Liver (tissue), 9 donors: ENCODE results near the gene SEZ6L. TPM values are rescaled to one million over a fixed set of nuclear protein-coding genes. Genes with fewer than 3 reads are reported as not detected.

ENCODE experiments used
- DNase-seq: peaks from one replicate; pipeline ENCODE4 v3.0.0-alpha.2; 2017; ENCODE audit warnings: low spot score
- H3K27ac ChIP-seq, 2 donors: one replicate each; pipeline ENCODE4 v1.7.0; 2013; ENCODE audit warnings: inconsistent platforms in 2 of 2, low read length in 2 of 2, control low read depth in 1 of 2, low read depth in 1 of 2, mild to moderate bottlenecking in 1 of 2
- H3K27me3 ChIP-seq, 4 donors: one replicate each; pipeline versions ENCODE4 v1.6.1 to v1.7.0; 2013; ENCODE audit warnings: low read length in 3 of 4, inconsistent platforms in 1 of 4, mild to moderate bottlenecking in 1 of 4, moderate library complexity in 1 of 4; ENCODE audit not compliant: control insufficient read depth in 4 of 4, insufficient read depth in 4 of 4
- H3K36me3 ChIP-seq, 4 donors: one replicate each; pipeline versions ENCODE4 v1.6.1 to v1.7.0; 2013; ENCODE audit warnings: low read length in 3 of 4, mild to moderate bottlenecking in 3 of 4, low read depth in 1 of 4, moderate library complexity in 1 of 4; ENCODE audit not compliant: control insufficient read depth in 4 of 4, insufficient read depth in 3 of 4
- H3K4me1 ChIP-seq, 4 donors: one replicate each; pipeline versions ENCODE4 v1.6.1 to v1.7.0; 2013; ENCODE audit warnings: low read length in 3 of 4, mild to moderate bottlenecking in 3 of 4, moderate library complexity in 1 of 4; ENCODE audit not compliant: control insufficient read depth in 4 of 4, insufficient read depth in 4 of 4
- H3K4me3 ChIP-seq, 3 donors: one replicate each; pipeline versions ENCODE4 v1.6.1 to v1.7.0; 2013; ENCODE audit warnings: low read length in 3 of 3, control low read depth in 1 of 3, low read depth in 1 of 3, mild to moderate bottlenecking in 1 of 3
- H3K9ac ChIP-seq, 2 donors: one replicate each; pipeline ENCODE4 v1.7.0; 2013; ENCODE audit warnings: low read length in 2 of 2, mild to moderate bottlenecking in 2 of 2, moderate library complexity in 2 of 2, control low read depth in 1 of 2, low read depth in 1 of 2
- H3K9me3 ChIP-seq, 4 donors: one replicate each; pipeline versions ENCODE4 v1.6.1 to v1.7.0; 2013; ENCODE audit warnings: low read length in 3 of 4; ENCODE audit not compliant: control insufficient read depth in 4 of 4
- EGR1 ChIP-seq, 2 donors: IDR thresholded peaks; 2 replicates each; pipeline ENCODE4 v1.6.1; 2016 to 2018; ENCODE audit warnings: antibody characterized with exemption in 2 of 2, low read depth in 2 of 2
- FOXA1 ChIP-seq: IDR thresholded peaks from 2 replicates; pipeline ENCODE4 v1.6.1; 2016; ENCODE audit warnings: antibody characterized with exemption
- FOXA2 ChIP-seq: IDR thresholded peaks from 2 replicates; pipeline ENCODE4 v1.6.1; 2016; ENCODE audit warnings: antibody characterized with exemption
- GABPA ChIP-seq, 2 donors: IDR thresholded peaks in 1 of 2; conservative IDR thresholded peaks in 1 of 2; 2 replicates each; pipeline ENCODE4 v1.6.1; 2016; ENCODE audit warnings: antibody characterized with exemption in 2 of 2, mild to moderate bottlenecking in 1 of 2, moderate library complexity in 1 of 2
- HNF4A ChIP-seq, 2 donors: conservative IDR thresholded peaks; 2 replicates each; pipeline ENCODE4 v1.6.1; 2016; ENCODE audit warnings: antibody characterized with exemption in 2 of 2, mild to moderate bottlenecking in 2 of 2
- HNF4G ChIP-seq: IDR thresholded peaks from 2 replicates; pipeline ENCODE4 v1.6.1; 2016; ENCODE audit warnings: antibody characterized with exemption
- JUND ChIP-seq, 2 donors: IDR thresholded peaks; 2 replicates each; pipeline ENCODE4 v1.6.1; 2016; ENCODE audit warnings: antibody characterized with exemption in 2 of 2
- NR2F2 ChIP-seq: IDR thresholded peaks from 2 replicates; pipeline ENCODE4 v1.6.1; 2016; ENCODE audit warnings: antibody characterized with exemption
- RAD21 ChIP-seq, 2 donors: IDR thresholded peaks; 2 replicates each; pipeline ENCODE4 v1.6.1; 2016; ENCODE audit warnings: antibody characterized with exemption in 2 of 2, mild to moderate bottlenecking in 2 of 2
- RXRA ChIP-seq, 2 donors: IDR thresholded peaks; 2 replicates each; pipeline ENCODE4 v1.6.1; 2017 to 2018; ENCODE audit warnings: antibody characterized with exemption in 2 of 2, mild to moderate bottlenecking in 1 of 2
- SP1 ChIP-seq: IDR thresholded peaks from 2 replicates; pipeline ENCODE4 v1.6.1; 2018; ENCODE audit warnings: antibody characterized with exemption, mild to moderate bottlenecking
- TAF1 ChIP-seq: conservative IDR thresholded peaks from 2 replicates; pipeline ENCODE4 v1.6.1; 2016; ENCODE audit warnings: antibody characterized with exemption, mild to moderate bottlenecking
- YY1 ChIP-seq: IDR thresholded peaks from 2 replicates; pipeline ENCODE4 v1.6.1; 2016; ENCODE audit warnings: antibody characterized with exemption, mild to moderate bottlenecking
- WGBS: extraction: QIAGEN DNeasy Blood & Tissue Kit; methylation state at CpG from one replicate; pipeline ENCODE4 v1.1.7; 2013; 5-methylcytosine and 5-hydroxymethylcytosine counted together
- polyA plus RNA-seq, 2 donors: library from polyadenylated mRNA; stranded (reverse) in 1 of 2; unstranded in 1 of 2; fragments of 200-250 nt in 1 of 2; fragments of >200 nt in 1 of 2; fragmentation: Nextera tagmentation in 1 of 2; extraction: Ambion mirVana in 1 of 2; gene quantifications; one replicate each; pipeline versions ENCODE4 v1.2.1 to v1.2.3, GENCODE V29; 2013 to 2015
- total RNA-seq, 2 donors: library from RNA; depleted of rRNA; stranded (reverse); fragments of >200 nt; gene quantifications; one replicate each; pipeline ENCODE4 v1.2.3, GENCODE V29; 2014
- TF ChIP-seq, protein P1 (sequence below): IDR thresholded peaks from 2 replicates; pipeline ENCODE4 v1.6.1; 2016; ENCODE audit warnings: antibody characterized with exemption
- TF ChIP-seq, protein P2 (sequence below): IDR thresholded peaks from 2 replicates; pipeline ENCODE4 v1.6.1; 2016; ENCODE audit warnings: antibody characterized with exemption, mild to moderate bottlenecking
- TF ChIP-seq, protein P3 (sequence below): IDR thresholded peaks from 2 replicates; pipeline ENCODE4 v1.6.1; 2016; ENCODE audit warnings: antibody characterized with exemption
- TF ChIP-seq, protein P4 (sequence below): IDR thresholded peaks from 2 replicates; pipeline ENCODE4 v1.6.1; 2016; ENCODE audit warnings: antibody characterized with exemption
- TF ChIP-seq, protein P5 (sequence below): fragments of 150-350 bp; IDR thresholded peaks from 2 replicates; pipeline ENCODE4 v1.5.1; 2017; ENCODE audit warnings: improper control_type of control experiment, low read depth, low read length; ENCODE audit not compliant: missing input control
- donor health status: healthy.
- donor health status: healthy.
- donor health status: healthy.
- donor health status: healthy.
- donor health status: healthy.

SEZ6L gene
- total and polyA plus RNA-seq, 4 donors: under 0.01 to 0.70 (median 0.08) TPM; not detected in 1

DNA sequence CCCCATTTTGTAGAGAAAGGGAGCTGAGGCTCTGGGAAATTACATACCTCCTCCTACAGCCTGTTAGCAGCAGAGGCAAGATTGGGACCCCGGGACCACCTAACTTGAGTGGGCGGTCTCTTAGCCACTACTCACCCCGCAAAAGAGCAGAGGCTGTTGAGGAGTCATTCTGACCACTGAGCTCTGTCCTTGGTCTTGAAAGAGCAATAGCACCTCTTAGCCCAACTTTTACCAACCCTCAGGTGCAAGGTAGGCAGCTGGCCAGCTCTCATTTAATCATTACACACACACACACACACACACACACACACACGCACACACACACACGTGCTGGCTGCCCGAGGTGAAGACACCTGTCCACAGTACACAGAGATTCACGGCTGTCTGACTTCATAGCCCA, 144.0 kb downstream of the SEZ6L start:
- Histone ChIP-seq H3K27ac (no peak overlapping the region), H3K4me3 (no peak overlapping the region), H3K27me3 (peaks cover 0 to 9% (median 0%) of the 10 kb centered on the region in 4 donors), H3K9ac (no peak overlapping the region), H3K9me3 (peaks cover 0 to 2% (median 0%) of the 10 kb centered on the region in 4 donors), H3K4me1 (no peaks in the 10 kb centered on the region), H3K36me3 (no peaks in the 10 kb centered on the region)
- 41% methylated on average over 7 of the region's 7 CpGs for WGBS
- DNase-seq: no peak
- TF ChIP-seq HNF4G: no peak
- TF ChIP-seq RXRA (IDR thresholded peaks at IDR 0.05): no peak
- TF ChIP-seq, protein P1, sequence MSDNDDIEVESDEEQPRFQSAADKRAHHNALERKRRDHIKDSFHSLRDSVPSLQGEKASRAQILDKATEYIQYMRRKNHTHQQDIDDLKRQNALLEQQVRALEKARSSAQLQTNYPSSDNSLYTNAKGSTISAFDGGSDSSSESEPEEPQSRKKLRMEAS: no peak
- TF ChIP-seq YY1: no peak
- TF ChIP-seq FOXA1: no peak
- TF ChIP-seq, protein P2, sequence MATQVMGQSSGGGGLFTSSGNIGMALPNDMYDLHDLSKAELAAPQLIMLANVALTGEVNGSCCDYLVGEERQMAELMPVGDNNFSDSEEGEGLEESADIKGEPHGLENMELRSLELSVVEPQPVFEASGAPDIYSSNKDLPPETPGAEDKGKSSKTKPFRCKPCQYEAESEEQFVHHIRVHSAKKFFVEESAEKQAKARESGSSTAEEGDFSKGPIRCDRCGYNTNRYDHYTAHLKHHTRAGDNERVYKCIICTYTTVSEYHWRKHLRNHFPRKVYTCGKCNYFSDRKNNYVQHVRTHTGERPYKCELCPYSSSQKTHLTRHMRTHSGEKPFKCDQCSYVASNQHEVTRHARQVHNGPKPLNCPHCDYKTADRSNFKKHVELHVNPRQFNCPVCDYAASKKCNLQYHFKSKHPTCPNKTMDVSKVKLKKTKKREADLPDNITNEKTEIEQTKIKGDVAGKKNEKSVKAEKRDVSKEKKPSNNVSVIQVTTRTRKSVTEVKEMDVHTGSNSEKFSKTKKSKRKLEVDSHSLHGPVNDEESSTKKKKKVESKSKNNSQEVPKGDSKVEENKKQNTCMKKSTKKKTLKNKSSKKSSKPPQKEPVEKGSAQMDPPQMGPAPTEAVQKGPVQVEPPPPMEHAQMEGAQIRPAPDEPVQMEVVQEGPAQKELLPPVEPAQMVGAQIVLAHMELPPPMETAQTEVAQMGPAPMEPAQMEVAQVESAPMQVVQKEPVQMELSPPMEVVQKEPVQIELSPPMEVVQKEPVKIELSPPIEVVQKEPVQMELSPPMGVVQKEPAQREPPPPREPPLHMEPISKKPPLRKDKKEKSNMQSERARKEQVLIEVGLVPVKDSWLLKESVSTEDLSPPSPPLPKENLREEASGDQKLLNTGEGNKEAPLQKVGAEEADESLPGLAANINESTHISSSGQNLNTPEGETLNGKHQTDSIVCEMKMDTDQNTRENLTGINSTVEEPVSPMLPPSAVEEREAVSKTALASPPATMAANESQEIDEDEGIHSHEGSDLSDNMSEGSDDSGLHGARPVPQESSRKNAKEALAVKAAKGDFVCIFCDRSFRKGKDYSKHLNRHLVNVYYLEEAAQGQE: no peak
- TF ChIP-seq, protein P3, sequence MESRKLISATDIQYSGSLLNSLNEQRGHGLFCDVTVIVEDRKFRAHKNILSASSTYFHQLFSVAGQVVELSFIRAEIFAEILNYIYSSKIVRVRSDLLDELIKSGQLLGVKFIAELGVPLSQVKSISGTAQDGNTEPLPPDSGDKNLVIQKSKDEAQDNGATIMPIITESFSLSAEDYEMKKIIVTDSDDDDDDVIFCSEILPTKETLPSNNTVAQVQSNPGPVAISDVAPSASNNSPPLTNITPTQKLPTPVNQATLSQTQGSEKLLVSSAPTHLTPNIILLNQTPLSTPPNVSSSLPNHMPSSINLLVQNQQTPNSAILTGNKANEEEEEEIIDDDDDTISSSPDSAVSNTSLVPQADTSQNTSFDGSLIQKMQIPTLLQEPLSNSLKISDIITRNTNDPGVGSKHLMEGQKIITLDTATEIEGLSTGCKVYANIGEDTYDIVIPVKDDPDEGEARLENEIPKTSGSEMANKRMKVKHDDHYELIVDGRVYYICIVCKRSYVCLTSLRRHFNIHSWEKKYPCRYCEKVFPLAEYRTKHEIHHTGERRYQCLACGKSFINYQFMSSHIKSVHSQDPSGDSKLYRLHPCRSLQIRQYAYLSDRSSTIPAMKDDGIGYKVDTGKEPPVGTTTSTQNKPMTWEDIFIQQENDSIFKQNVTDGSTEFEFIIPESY: no peak
- TF ChIP-seq GABPA (IDR thresholded peaks at IDR 0.05 in 1 of 2, conservative IDR thresholded peaks at IDR 0.05 in 1 of 2): no peak
- TF ChIP-seq SP1: no peak
- no peak for TF ChIP-seq FOXA2
- TF ChIP-seq RAD21 (IDR thresholded peaks at IDR 0.05): no peak
- TF ChIP-seq, protein P4, sequence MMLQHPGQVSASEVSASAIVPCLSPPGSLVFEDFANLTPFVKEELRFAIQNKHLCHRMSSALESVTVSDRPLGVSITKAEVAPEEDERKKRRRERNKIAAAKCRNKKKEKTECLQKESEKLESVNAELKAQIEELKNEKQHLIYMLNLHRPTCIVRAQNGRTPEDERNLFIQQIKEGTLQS: no peak
- TF ChIP-seq JUND (IDR thresholded peaks at IDR 0.05): no peak
- TF ChIP-seq NR2F2: no peak
- no peak for TF ChIP-seq HNF4A (conservative IDR thresholded peaks at IDR 0.05)
- TF ChIP-seq, protein P5, sequence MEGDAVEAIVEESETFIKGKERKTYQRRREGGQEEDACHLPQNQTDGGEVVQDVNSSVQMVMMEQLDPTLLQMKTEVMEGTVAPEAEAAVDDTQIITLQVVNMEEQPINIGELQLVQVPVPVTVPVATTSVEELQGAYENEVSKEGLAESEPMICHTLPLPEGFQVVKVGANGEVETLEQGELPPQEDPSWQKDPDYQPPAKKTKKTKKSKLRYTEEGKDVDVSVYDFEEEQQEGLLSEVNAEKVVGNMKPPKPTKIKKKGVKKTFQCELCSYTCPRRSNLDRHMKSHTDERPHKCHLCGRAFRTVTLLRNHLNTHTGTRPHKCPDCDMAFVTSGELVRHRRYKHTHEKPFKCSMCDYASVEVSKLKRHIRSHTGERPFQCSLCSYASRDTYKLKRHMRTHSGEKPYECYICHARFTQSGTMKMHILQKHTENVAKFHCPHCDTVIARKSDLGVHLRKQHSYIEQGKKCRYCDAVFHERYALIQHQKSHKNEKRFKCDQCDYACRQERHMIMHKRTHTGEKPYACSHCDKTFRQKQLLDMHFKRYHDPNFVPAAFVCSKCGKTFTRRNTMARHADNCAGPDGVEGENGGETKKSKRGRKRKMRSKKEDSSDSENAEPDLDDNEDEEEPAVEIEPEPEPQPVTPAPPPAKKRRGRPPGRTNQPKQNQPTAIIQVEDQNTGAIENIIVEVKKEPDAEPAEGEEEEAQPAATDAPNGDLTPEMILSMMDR: no peak
- TF ChIP-seq TAF1: no peak
- TF ChIP-seq EGR1 (IDR thresholded peaks at IDR 0.05; ENCODE audit: low read depth in 2 of 2): no peak
